HCT116 (cell line): ENCODE results near the gene STRA8.

ENCODE experiments used
- CEBPB ChIP-seq: IDR thresholded peaks from 2 replicates; pipeline ENCODE4 v1.6.1; 2012; ENCODE audit warnings: low read depth
- CTCF ChIP-seq, 3 experiments: fragments of 200-600 bp in 1 of 3; sonication (generic) in 1 of 3; IDR thresholded peaks in 2 of 3; conservative IDR thresholded peaks in 1 of 3; 2 replicates each; pipeline ENCODE4 v1.5.1; 2012 to 2017; ENCODE audit warnings: low read depth in 2 of 3, low read length in 2 of 3, antibody characterized with exemption in 1 of 3, borderline replicate concordance in 1 of 3, control low read depth in 1 of 3, mild to moderate bottlenecking in 1 of 3, mixed read lengths in 1 of 3, mixed run types in 1 of 3, moderate library complexity in 1 of 3; ENCODE audit not compliant: insufficient read depth in 1 of 3
- EGR1 ChIP-seq: IDR thresholded peaks from 2 replicates; pipeline ENCODE4 v1.6.1; 2012; ENCODE audit warnings: low read depth
- EZH2 ChIP-seq: fragments of 200-600 bp; sonication (generic); IDR thresholded peaks from 2 replicates; pipeline ENCODE4 v1.6.1; 2017; ENCODE audit warnings: antibody characterized with exemption, mixed run types
- MAX ChIP-seq: IDR thresholded peaks from 2 replicates; pipeline ENCODE4 v1.6.1; 2012
- POLR2A ChIP-seq: IDR thresholded peaks from 2 replicates; pipeline ENCODE4 v1.7.0; 2011; ENCODE audit warnings: borderline replicate concordance; ENCODE audit not compliant: insufficient read depth, insufficient read length; ENCODE audit errors: extremely low read depth
- POLR2AphosphoS5 ChIP-seq: IDR thresholded peaks from 2 replicates; pipeline ENCODE4 v1.6.1; 2011; ENCODE audit warnings: mild to moderate bottlenecking, low read depth, low read length, moderate library complexity
- REST ChIP-seq: IDR thresholded peaks from 2 replicates; pipeline ENCODE4 v1.6.1; 2012; ENCODE audit warnings: low read depth

GRCh38 chr7:135291809-135292253, 58.2 kb downstream of the STRA8 start:
- TF ChIP-seq CTCF (IDR thresholded peaks at IDR 0.05 in 2 of 3, conservative IDR thresholded peaks at IDR 0.05 in 1 of 3; ENCODE audit: borderline replicate concordance in 1 of 3, insufficient read depth in 1 of 3, low read depth in 2 of 3, low read length in 2 of 3) (no peak), REST (no peak), POLR2A (no peak), EZH2 (no peak), MAX (no peak), CEBPB (no peak), EGR1 (no peak), POLR2AphosphoS5 (no peak)
